T-helper 2 cell treated with Interferon-gamma antibody and Interleukin-4, amounts not matched to agents 5 μg/mL and 100 μg/mL, for 36 hours (primary cell): ENCODE measurements around the gene C14orf119.

ENCODE experiments used
- DNase-seq: peaks from one replicate; pipeline ENCODE4 v3.0.0; 2021; ENCODE audit warnings: low spot score
- H3K27ac Mint-ChIP-seq: one replicate; pipeline ENCODE4 v1.8.0; 2021; ENCODE audit warnings: mild to moderate bottlenecking, mixed read lengths
- H3K27me3 Mint-ChIP-seq: one replicate; pipeline ENCODE4 v1.8.0; 2021; ENCODE audit warnings: low read depth, mixed read lengths
- H3K36me3 Mint-ChIP-seq: one replicate; pipeline ENCODE4 v1.8.0; 2021; ENCODE audit warnings: low read depth, mixed read lengths
- H3K4me1 Mint-ChIP-seq: one replicate; pipeline ENCODE4 v1.8.0; 2021; ENCODE audit warnings: low read depth, mixed read lengths
- H3K4me3 Mint-ChIP-seq: one replicate; pipeline ENCODE4 v1.8.0; 2022; ENCODE audit warnings: mild to moderate bottlenecking, moderate library complexity, mixed read lengths
- H3K9me3 Mint-ChIP-seq: one replicate; pipeline ENCODE4 v1.8.0; 2021; ENCODE audit warnings: mixed read lengths

The C14orf119 gene

GRCh38 chr14:23126548-23127278 lies 31.4 kb downstream of the C14orf119 start:
- Mint-ChIP-seq H3K4me1 (peaks cover 9% of the 10 kb centered on the region), H3K27ac (no peak overlapping the region)

GRCh38 chr14:23127861-23128260 lies 32.6 kb downstream of the C14orf119 start:
- no peak overlapping the region for H3K4me3 Mint-ChIP-seq
- no peaks in the 10 kb centered on the region for H3K9me3 Mint-ChIP-seq
- no peak for DNase-seq
- peak overlapping the region; percentile 13 for H3K27ac Mint-ChIP-seq
- peaks cover 9% of the 10 kb centered on the region for H3K4me1 Mint-ChIP-seq
- H3K36me3 Mint-ChIP-seq = no peaks in the 10 kb centered on the region
- peaks cover 9% of the 10 kb centered on the region for H3K27me3 Mint-ChIP-seq

More at GRCh38 chr14:23126548-23127278, 31.4 kb downstream of the C14orf119 start:
- Mint-ChIP-seq H3K9me3 (no peaks in the 10 kb centered on the region), H3K4me3 (no peak overlapping the region), H3K36me3 (no peaks in the 10 kb centered on the region), H3K27me3 (peaks cover 9% of the 10 kb centered on the region)
- DNase-seq = no peak

- Mint-ChIP-seq H3K27ac (no peak overlapping the region), H3K27me3 (peaks cover 9% of the 10 kb centered on the region), H3K4me1 (peaks cover 9% of the 10 kb centered on the region), H3K4me3 (no peak overlapping the region), H3K36me3 (no peaks in the 10 kb centered on the region), H3K9me3 (no peaks in the 10 kb centered on the region)
- DNase-seq = no peak
Observed at GRCh38 chr14:23128969-23129758, 33.9 kb downstream of the C14orf119 start.

- H3K27ac Mint-ChIP-seq = no peak overlapping the region
- no peak overlapping the region for H3K4me3 Mint-ChIP-seq
- no peaks in the 10 kb centered on the region for H3K36me3 Mint-ChIP-seq
- DNase-seq = no peak
- H3K9me3 Mint-ChIP-seq = no peaks in the 10 kb centered on the region
- H3K27me3 Mint-ChIP-seq = peaks cover 9% of the 10 kb centered on the region
- peaks cover 9% of the 10 kb centered on the region for H3K4me1 Mint-ChIP-seq
Observed at GRCh38 chr14:23129759-23130316, 34.5 kb downstream of the C14orf119 start.

- peaks cover 9% of the 10 kb centered on the region for H3K27me3 Mint-ChIP-seq
- H3K4me3 Mint-ChIP-seq = no peak overlapping the region
- H3K27ac Mint-ChIP-seq = no peak overlapping the region
- DNase-seq = no peak
- H3K36me3 Mint-ChIP-seq = no peaks in the 10 kb centered on the region
- no peaks in the 10 kb centered on the region for H3K9me3 Mint-ChIP-seq
- H3K4me1 Mint-ChIP-seq = peaks cover 9% of the 10 kb centered on the region
Observed at GRCh38 chr14:23130871-23131270, 35.6 kb downstream of the C14orf119 start.

GRCh38 chr14:23131482-23131881 lies 36.2 kb downstream of the C14orf119 start:
- Mint-ChIP-seq H3K9me3 (no peaks in the 10 kb centered on the region), H3K36me3 (no peaks in the 10 kb centered on the region), H3K4me1 (peaks cover 9% of the 10 kb centered on the region), H3K27me3 (peaks cover 9% of the 10 kb centered on the region), H3K27ac (no peak overlapping the region), H3K4me3 (no peak overlapping the region)
- no peak for DNase-seq

GRCh38 chr14:23132970-23133369 lies 37.7 kb downstream of the C14orf119 start:
- H3K9me3 Mint-ChIP-seq = no peaks in the 10 kb centered on the region
- no peaks in the 10 kb centered on the region for H3K36me3 Mint-ChIP-seq
- H3K4me1 Mint-ChIP-seq = peaks cover 8% of the 10 kb centered on the region
- no peak overlapping the region for H3K27ac Mint-ChIP-seq
- DNase-seq = no peak
- H3K27me3 Mint-ChIP-seq = peaks cover 9% of the 10 kb centered on the region
- H3K4me3 Mint-ChIP-seq = no peak overlapping the region

GRCh38 chr14:23136566-23137133 lies 41.3 kb downstream of the C14orf119 start:
- Mint-ChIP-seq H3K9me3 (no peaks in the 10 kb centered on the region), H3K4me3 (no peak overlapping the region), H3K27me3 (no peaks in the 10 kb centered on the region), H3K36me3 (no peaks in the 10 kb centered on the region), H3K4me1 (no peaks in the 10 kb centered on the region), H3K27ac (no peak overlapping the region)
- DNase-seq = no peak

- no peak overlapping the region for H3K4me3 Mint-ChIP-seq
- no peaks in the 10 kb centered on the region for H3K4me1 Mint-ChIP-seq
- DNase-seq = no peak
- H3K9me3 Mint-ChIP-seq = no peaks in the 10 kb centered on the region
- no peaks in the 10 kb centered on the region for H3K36me3 Mint-ChIP-seq
- H3K27me3 Mint-ChIP-seq = no peaks in the 10 kb centered on the region
- H3K27ac Mint-ChIP-seq = no peak overlapping the region
Observed at GRCh38 chr14:23137192-23137812, 42.0 kb downstream of the C14orf119 start.

- H3K27ac Mint-ChIP-seq = no peak overlapping the region
- DNase-seq = no peak
- no peaks in the 10 kb centered on the region for H3K27me3 Mint-ChIP-seq
- no peak overlapping the region for H3K4me3 Mint-ChIP-seq
- H3K36me3 Mint-ChIP-seq = no peaks in the 10 kb centered on the region
- H3K4me1 Mint-ChIP-seq = no peaks in the 10 kb centered on the region
- H3K9me3 Mint-ChIP-seq = no peaks in the 10 kb centered on the region
Observed at GRCh38 chr14:23137813-23138535, 42.7 kb downstream of the C14orf119 start.

- Mint-ChIP-seq H3K4me1 (no peaks in the 10 kb centered on the region), H3K27ac (no peak overlapping the region), H3K27me3 (no peaks in the 10 kb centered on the region), H3K36me3 (no peaks in the 10 kb centered on the region), H3K9me3 (no peaks in the 10 kb centered on the region), H3K4me3 (no peak overlapping the region)
- DNase-seq = no peak
Observed at GRCh38 chr14:23139874-23140273, 44.6 kb downstream of the C14orf119 start.

- Mint-ChIP-seq H3K4me3 (no peak overlapping the region), H3K4me1 (no peaks in the 10 kb centered on the region), H3K27me3 (no peaks in the 10 kb centered on the region), H3K9me3 (no peaks in the 10 kb centered on the region), H3K36me3 (no peaks in the 10 kb centered on the region), H3K27ac (no peak overlapping the region)
- DNase-seq = no peak
Observed at GRCh38 chr14:23140371-23140770, 45.1 kb downstream of the C14orf119 start.

- DNase-seq = no peak
- H3K4me1 Mint-ChIP-seq = peaks cover 7% of the 10 kb centered on the region
- H3K9me3 Mint-ChIP-seq = no peaks in the 10 kb centered on the region
- H3K36me3 Mint-ChIP-seq = no peaks in the 10 kb centered on the region
- H3K4me3 Mint-ChIP-seq = no peak overlapping the region
- H3K27me3 Mint-ChIP-seq = no peaks in the 10 kb centered on the region
- H3K27ac Mint-ChIP-seq = no peak overlapping the region
Observed at GRCh38 chr14:23141706-23142444, 46.6 kb downstream of the C14orf119 start.
